PFSK-1 (cell line): Measurements from ENCODE around the gene TTI1.

Experiments used
- POLR2AphosphoS5 ChIP-seq: IDR thresholded peaks from 2 replicates; pipeline ENCODE4 v1.6.1; 2012; ENCODE audit warnings: low read depth, mild to moderate bottlenecking, control low read depth, low read length, moderate library complexity
- TAF1 ChIP-seq: IDR thresholded peaks from 2 replicates; pipeline ENCODE4 v1.6.1; 2012; ENCODE audit warnings: low read length, control low read depth, borderline replicate concordance; ENCODE audit not compliant: insufficient read depth
- TF ChIP-seq, protein P1 (sequence below), 2 experiments: IDR thresholded peaks; 2 replicates each; pipeline versions ENCODE4 v1.6.1 to v1.8.0; 2011 to 2012; ENCODE audit warnings: low read depth in 2 of 2, low read length in 2 of 2, control low read depth in 1 of 2, inconsistent platforms in 1 of 2, mild to moderate bottlenecking in 1 of 2, moderate library complexity in 1 of 2; ENCODE audit not compliant: insufficient read depth in 1 of 2

DNA sequence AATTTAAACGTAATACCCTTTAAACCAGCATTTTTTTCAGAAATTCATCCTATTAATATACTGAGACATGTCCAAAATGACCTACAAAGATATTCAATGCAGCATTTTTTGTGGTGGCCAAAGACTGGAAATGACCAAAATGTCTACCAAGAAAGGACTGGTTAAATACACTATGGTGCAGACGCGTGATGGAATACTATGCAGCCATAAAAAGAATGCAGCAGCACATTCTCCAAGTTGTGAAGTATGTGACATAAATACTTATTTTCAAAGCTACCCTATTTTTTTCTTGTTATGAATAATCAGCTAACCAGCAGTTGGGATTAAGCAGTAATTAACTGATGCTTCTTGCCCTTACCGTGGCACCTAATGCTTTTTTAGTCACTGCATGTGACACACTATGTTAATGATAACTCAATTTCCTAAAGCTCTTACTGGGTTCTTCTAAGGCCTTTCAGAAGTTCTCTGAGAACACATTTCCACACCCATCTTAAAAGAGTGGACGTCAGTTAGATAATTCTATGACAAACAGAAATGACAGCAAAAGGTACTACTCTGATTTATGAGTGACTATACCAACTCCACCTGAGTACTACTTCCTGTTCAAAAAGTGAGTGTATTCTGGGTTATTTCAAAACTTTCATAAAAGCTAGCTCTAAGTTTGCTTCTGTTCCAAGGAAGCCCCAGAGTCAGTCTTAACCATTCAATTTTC lies 24.9 kb downstream of the TTI1 start:
- TF ChIP-seq POLR2AphosphoS5: no peak
- TF ChIP-seq TAF1: no peak
- TF ChIP-seq, protein P1, sequence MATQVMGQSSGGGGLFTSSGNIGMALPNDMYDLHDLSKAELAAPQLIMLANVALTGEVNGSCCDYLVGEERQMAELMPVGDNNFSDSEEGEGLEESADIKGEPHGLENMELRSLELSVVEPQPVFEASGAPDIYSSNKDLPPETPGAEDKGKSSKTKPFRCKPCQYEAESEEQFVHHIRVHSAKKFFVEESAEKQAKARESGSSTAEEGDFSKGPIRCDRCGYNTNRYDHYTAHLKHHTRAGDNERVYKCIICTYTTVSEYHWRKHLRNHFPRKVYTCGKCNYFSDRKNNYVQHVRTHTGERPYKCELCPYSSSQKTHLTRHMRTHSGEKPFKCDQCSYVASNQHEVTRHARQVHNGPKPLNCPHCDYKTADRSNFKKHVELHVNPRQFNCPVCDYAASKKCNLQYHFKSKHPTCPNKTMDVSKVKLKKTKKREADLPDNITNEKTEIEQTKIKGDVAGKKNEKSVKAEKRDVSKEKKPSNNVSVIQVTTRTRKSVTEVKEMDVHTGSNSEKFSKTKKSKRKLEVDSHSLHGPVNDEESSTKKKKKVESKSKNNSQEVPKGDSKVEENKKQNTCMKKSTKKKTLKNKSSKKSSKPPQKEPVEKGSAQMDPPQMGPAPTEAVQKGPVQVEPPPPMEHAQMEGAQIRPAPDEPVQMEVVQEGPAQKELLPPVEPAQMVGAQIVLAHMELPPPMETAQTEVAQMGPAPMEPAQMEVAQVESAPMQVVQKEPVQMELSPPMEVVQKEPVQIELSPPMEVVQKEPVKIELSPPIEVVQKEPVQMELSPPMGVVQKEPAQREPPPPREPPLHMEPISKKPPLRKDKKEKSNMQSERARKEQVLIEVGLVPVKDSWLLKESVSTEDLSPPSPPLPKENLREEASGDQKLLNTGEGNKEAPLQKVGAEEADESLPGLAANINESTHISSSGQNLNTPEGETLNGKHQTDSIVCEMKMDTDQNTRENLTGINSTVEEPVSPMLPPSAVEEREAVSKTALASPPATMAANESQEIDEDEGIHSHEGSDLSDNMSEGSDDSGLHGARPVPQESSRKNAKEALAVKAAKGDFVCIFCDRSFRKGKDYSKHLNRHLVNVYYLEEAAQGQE (IDR thresholded peaks at IDR 0.05; ENCODE audit: insufficient read depth in 1 of 2, low read depth in 2 of 2, low read length in 2 of 2): no peak
